K562 (cell line): Measurements from ENCODE around the gene MIF. TPM values are rescaled to one million over a fixed set of nuclear protein-coding genes. Genes with fewer than 3 reads are reported as not detected.

Source experiments
- ARID2 ChIP-seq: fragments of 450-650 bp; IDR thresholded peaks from 2 replicates; pipeline ENCODE4 v1.6.1; 2017; ENCODE audit warnings: antibody characterized with exemption, mild to moderate bottlenecking
- BCOR ChIP-seq: fragments of 450-650 bp; IDR thresholded peaks from 2 replicates; pipeline ENCODE4 v1.6.1; 2016
- BHLHE40 ChIP-seq: IDR thresholded peaks from 2 replicates; pipeline ENCODE4 v1.6.1; 2011; ENCODE audit warnings: low read length, improper control_type of control experiment
- BRF2 ChIP-seq: IDR thresholded peaks from 3 replicates; pipeline ENCODE4 v1.6.1; 2011; ENCODE audit warnings: borderline replicate concordance, mild to moderate bottlenecking; ENCODE audit not compliant: insufficient read length, insufficient read depth
- CC2D1A ChIP-seq: fragments of 450-650 bp; IDR thresholded peaks from 2 replicates; pipeline ENCODE4 v1.6.1; 2017; ENCODE audit warnings: mild to moderate bottlenecking
- DNMT1 ChIP-seq: fragments of 450-650 bp; IDR thresholded peaks from 2 replicates; pipeline ENCODE4 v1.6.1; 2016; ENCODE audit warnings: antibody characterized with exemption, mild to moderate bottlenecking
- E2F6 ChIP-seq, 2 experiments: IDR thresholded peaks; 2 replicates each; pipeline ENCODE4 v1.6.1; 2011; ENCODE audit warnings: borderline replicate concordance in 1 of 2, control low read depth in 1 of 2, low read depth in 1 of 2, low read length in 1 of 2, mild to moderate bottlenecking in 1 of 2, mixed read lengths in 1 of 2, moderate library complexity in 1 of 2; ENCODE audit not compliant: insufficient read depth in 1 of 2, insufficient read length in 1 of 2, poor library complexity in 1 of 2, severe bottlenecking in 1 of 2; ENCODE audit errors: extremely low read depth in 1 of 2
- ELF1 ChIP-seq: fragments of 200-800 bp; sonication (Bioruptor generic); IDR thresholded peaks from 2 replicates; pipeline ENCODE4 v1.6.1; 2016; ENCODE audit warnings: missing genetic modification characterization, missing compliant biosample characterization
- ESRRB ChIP-seq: fragments of 250-450 bp; sonication (Bioruptor Pico); IDR thresholded peaks from 2 replicates; pipeline ENCODE4 v1.5.0; 2020; ENCODE audit warnings: mild to moderate bottlenecking, moderate library complexity, borderline replicate concordance
- FOXJ2 ChIP-seq: fragments of 200-800 bp; sonication (Bioruptor generic); IDR thresholded peaks from 2 replicates; pipeline ENCODE4 v1.6.1; 2016; ENCODE audit warnings: missing genetic modification characterization, missing compliant biosample characterization
- HMGXB4 ChIP-seq: sonication (generic); formaldehyde crosslinking; IDR thresholded peaks from 2 replicates; pipeline ENCODE4 v1.8.1; 2023; ENCODE audit warnings: mild to moderate bottlenecking, missing genetic modification reagents
- ILF3 ChIP-seq: fragments of 450-650 bp; IDR thresholded peaks from 2 replicates; pipeline ENCODE4 v1.6.1; 2018; ENCODE audit warnings: antibody characterized with exemption, mild to moderate bottlenecking, moderate library complexity, borderline replicate concordance
- RBFOX2 ChIP-seq: fragments of 200-400 bp; formaldehyde crosslinking; IDR thresholded peaks from 2 replicates; pipeline ENCODE4 v1.6.1; 2017; ENCODE audit warnings: low read depth, mild to moderate bottlenecking, low read length, moderate library complexity
- ZNF23 ChIP-seq: fragments of 250-450 bp; sonication (Bioruptor Pico); IDR thresholded peaks from 2 replicates; pipeline ENCODE4 v1.4.0; 2020; ENCODE audit warnings: mild to moderate bottlenecking
- ZNF444 ChIP-seq: fragments of 250-450 bp; sonication (Bioruptor Pico); IDR thresholded peaks from 2 replicates; pipeline ENCODE4 v1.4.0; 2020; ENCODE audit warnings: mild to moderate bottlenecking, moderate library complexity
- ZNF668 ChIP-seq: fragments of 250-450 bp; sonication (Bioruptor Pico); IDR thresholded peaks from 2 replicates; pipeline ENCODE4 v1.8.0; 2022; ENCODE audit warnings: mild to moderate bottlenecking, inconsistent platforms
- ZNF707 ChIP-seq: fragments of 250-450 bp; sonication (Bioruptor Pico); conservative IDR thresholded peaks from 2 replicates; pipeline ENCODE4 v1.8.0; 2022; ENCODE audit warnings: inconsistent platforms, mild to moderate bottlenecking, moderate library complexity
- polyA plus RNA-seq, 8 experiments: library from polyadenylated mRNA; depleted of rRNA in 4 of 8; stranded (reverse) in 5 of 8; unstranded in 3 of 8; fragments of >200 nt; fragmentation: Nextera tagmentation in 2 of 8; fragmentation: Illumina TruSeq in 1 of 8; extraction: Ambion mirVana in 2 of 8; extraction: Trizol in 1 of 8; gene quantifications; 2 replicates each; pipeline versions ENCODE4 v1.2.1 to v1.2.3, GENCODE V29; 2011 to 2014; ENCODE audit warnings: inconsistent platforms in 1 of 8, missing spikeins in 1 of 8
- total RNA-seq, 7 experiments: library from RNA; depleted of rRNA in 6 of 7; stranded (reverse); fragments of >200 nt in 6 of 7; fragmentation: Illumina TruSeq in 2 of 7; extraction: Trizol in 2 of 7; gene quantifications; 2 replicates each; pipeline versions ENCODE4 v1.2.1 to v1.2.3, GENCODE V29; 2011 to 2021; ENCODE audit warnings: low replicate concordance in 1 of 7

MIF gene
- total and polyA plus RNA-seq, 9 of the 15 experiments (the other 6 are each of a cell fraction or from before 2014, with no cell fraction given), result 7.4 to 666 (median 193) TPM

- no peak for TF ChIP-seq ELF1 (tag)
- TF ChIP-seq ILF3, result no peak
- TF ChIP-seq BRF2, result no peak
- no peak for TF ChIP-seq ZNF668 (CRISPR knock-in tag)
- TF ChIP-seq ESRRB (CRISPR knock-in tag), result no peak
- 0 out of 2 replicates have a peak, but pooled peaks have one; percentile 67 for TF ChIP-seq ARID2
- peak; percentile 39; the same call in 1 of the 2 replicates for TF ChIP-seq RBFOX2
- no peak for TF ChIP-seq BCOR
- TF ChIP-seq DNMT1, result no peak
- no peak for TF ChIP-seq ZNF444 (CRISPR knock-in tag)
- TF ChIP-seq ZNF707 (CRISPR knock-in tag), result no peak
- TF ChIP-seq HMGXB4, result no peak
- no peak for TF ChIP-seq ZNF23 (CRISPR knock-in tag)
- TF ChIP-seq CC2D1A, result peak; percentile 29; the same call in 1 of the 2 replicates
- TF ChIP-seq BHLHE40, result 0 out of 2 replicates have a peak, but pooled peaks have one; percentile 7
- TF ChIP-seq E2F6 (IDR thresholded peaks at IDR 0.05; ENCODE audit: borderline replicate concordance in 1 of 2, extremely low read depth in 1 of 2, insufficient read depth in 1 of 2, insufficient read length in 1 of 2, low read depth in 1 of 2, low read length in 1 of 2, poor library complexity in 1 of 2, severe bottlenecking in 1 of 2), result peak in 1 of 2 experiments; percentile 54
- TF ChIP-seq FOXJ2 (tag), result no peak
Measured at GRCh38 chr22:23849009-23850006, 44.9 kb upstream of the MIF start (continued).
